ENCODE measurements around the gene PRPF40A.

Gene PRPF40A

DNA sequence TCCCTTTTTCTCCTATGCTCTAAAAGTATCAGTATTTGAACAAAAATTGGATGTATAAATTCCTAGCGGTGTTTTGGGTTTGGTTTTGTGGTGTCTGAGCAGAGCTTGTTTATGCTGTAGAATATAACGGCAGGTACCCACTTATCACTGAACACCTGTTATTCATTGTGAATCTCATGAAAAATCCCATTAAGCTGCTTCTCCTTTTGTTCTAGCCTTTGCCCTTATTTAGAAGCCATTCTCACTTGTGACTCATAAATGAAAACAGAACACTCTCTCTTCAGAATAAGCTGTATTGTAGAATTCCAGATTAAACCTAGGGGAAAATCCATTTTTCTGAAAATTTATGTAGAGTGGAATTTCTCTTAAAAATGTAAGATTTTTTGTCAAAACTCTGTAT is 104.0 kb downstream of the PRPF40A start:
- no peak for DNase-seq

DNA sequence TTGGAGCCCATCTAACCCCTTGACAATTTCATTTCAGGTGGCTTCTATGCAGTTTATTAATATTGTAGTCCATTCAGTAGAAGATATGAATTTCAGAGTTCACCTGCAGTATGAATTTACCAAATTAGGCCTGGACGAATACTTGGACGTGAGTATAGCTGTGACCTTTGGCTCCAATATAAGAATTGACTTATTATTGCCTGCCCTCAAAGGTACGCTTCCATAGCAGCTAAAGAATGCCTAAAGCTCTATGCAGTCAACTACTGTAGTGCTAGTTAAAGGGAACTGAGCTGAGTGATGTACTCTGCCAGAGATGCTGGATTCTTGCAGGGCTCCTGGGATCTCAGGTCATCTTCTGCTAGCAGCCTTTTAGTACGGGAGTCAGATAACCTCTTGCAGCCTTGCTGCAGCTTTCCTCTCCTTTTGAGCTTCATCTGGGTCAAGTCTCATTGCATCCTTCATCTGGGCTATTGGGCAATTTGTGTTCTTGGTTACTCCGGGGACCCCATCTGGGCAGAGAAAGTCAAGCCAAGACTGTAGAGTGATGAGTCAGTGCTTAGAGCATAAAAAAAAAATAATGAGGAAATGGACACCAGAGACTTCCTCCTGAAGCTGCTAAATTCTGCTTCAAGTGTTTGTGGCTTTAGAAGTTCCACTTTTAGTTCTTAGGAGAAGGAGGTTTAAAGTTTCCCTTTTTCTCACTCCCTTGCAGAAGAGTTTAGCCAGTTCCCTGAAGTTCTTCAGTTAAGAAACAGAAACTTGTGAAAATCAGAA is 105.6 kb downstream of the PRPF40A start:
- DNase-seq: peak; percentile 23

DNA sequence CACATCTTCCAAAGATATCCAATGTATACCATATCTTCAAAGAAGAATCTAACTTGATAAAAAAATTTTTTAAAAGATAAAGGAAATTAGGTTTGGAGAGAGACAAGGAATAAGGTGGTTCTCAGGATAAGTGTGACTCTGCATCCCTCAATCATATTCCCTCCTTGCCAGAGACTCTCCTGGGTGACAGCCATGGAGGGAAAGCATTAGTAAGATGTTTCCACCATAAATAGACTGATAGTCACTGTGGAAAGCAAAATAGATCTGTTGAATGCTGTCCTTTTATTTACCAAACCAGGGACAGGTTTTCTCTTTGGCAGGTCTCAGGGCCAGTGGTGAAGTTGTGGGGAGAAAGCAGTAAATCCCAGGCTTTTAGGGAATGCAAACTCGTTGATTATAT is 107.6 kb downstream of the PRPF40A start:
- no peak for DNase-seq

DNA sequence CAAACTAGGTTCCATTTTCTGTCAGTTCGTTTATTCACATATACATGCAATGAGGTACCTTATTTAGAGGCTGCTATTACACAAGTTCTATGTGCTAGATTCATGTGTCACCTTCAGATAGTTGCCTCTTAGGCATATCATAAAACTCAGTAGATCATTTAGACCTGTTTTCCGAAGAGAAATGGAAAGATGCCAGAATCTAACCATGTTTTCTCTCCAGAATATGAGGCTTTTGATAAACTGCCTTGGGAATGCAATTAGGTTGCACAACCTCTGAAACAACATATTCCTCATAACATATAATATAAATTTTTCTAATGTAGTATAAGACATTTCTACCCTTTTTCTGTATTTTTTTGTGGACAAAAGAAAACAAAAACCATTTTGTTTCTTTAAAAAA is 108.1 kb downstream of the PRPF40A start:
- DNase-seq: no peak

DNA sequence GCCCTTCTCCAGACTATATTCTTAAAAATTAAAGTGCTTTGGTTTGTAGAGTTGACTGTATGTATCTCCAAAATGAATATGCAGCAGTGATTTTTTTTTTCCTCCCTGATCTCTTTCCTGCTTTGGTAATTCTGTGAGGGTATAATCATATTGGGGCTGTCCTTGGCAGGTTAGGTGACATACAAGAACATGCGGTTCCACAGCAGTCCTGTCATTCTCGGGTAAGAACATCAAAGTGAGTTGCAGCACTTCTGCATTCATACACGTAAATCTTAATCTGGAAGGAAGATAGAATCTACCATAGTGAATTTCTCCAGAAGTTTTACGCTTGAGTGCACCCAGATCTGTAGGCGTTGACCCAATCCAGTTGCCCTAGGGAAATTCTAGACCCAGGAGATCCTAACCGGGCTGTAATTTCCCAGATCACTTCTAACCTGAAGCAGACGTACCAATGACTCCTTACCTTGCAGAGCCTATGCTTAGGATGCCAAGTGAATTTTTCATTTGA is 109.4 kb downstream of the PRPF40A start:
- no peak for DNase-seq

DNA sequence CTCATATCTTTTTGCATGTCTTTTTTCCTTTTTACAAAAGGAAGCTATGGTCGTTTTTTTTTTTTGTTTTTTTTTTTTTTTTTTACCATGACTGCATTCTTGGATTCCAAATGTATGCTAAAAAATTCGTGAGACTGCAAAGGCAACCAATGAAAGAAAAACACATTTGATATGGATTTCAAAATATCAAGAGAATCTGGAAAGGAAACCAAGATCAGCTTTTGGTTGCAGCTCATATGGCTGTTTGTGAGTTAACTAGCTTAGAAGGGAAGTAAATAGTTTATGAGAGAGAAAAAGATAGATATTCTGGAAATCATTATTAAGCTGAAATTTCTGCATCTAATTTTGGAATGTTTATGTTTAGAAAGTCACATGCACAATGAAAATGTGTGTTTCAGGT is 110.3 kb downstream of the PRPF40A start:
- no peak for DNase-seq

DNA sequence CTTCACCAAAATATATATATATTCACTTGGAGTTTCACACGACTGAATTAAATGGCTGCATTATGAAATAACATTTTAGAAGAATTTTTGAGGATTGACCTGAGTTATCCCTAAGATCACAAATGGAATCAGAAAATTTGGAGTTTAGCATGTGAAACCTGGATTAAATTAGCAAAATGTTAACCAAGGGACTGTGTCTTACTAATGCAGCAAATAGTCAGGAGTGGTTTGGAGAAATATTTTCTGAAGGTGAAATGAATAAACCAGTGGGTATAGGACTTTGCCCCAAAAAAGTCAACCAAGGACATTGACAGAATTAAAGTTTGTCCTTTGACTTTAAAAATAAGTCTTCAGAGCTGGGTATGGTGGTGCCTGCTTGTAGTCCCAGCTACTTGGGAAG is 111.2 kb downstream of the PRPF40A start:
- no peak for DNase-seq

DNA sequence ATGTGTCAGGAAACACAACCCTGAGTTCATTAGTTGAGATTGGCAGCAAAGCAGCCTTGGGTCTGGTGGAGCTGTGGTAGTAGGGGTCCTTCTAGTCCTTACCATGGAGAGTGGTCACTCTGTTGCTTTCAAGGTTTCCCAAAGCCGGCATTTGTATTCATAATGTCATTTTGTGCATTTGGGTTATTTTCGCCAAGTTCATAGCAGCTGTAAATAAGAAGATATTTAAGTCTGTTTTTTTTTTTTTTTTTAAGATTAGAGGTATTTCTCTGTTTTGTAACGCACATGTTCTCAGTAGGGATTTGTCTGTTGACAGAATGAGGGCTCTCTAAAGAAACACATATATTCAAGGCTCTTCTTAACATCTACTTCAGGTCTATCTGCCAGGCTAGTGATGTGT is 114.1 kb downstream of the PRPF40A start:
- no peak for DNase-seq

DNA sequence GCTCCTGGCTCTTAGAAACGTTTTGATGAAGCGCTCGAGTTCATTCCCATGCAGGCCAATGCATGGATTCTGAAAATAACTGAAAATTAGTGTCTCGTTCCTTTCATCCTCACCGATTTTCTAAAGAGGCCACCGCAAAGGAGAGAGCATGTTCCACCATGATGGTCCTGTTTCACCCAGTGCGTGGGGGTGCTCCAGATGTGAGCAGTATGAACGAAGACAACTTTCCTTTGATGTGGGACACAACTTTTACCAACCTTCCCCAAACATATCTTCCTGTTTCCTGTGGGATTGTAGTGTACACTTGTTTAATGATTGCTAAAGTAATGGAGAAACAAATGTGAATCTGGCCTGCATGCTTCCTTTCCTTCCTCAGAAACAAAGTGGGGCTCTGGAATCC is 114.5 kb downstream of the PRPF40A start:
- DNase-seq: no peak

All from hematopoietic multipotent progenitor cell treated with erythropoietin and hydrocortisone succinate and interleukin-3 and kit ligand, for 8 days (in vitro differentiated cells).